Skeletal muscle tissue (tissue), 4 donors: Measurements from ENCODE around the gene FHIT. TPM values are rescaled to one million over a fixed set of nuclear protein-coding genes. Genes with fewer than 3 reads are reported as not detected.

Source experiments
- H3K27ac ChIP-seq: one replicate; pipeline ENCODE4 v1.7.0; 2013; ENCODE audit warnings: mild to moderate bottlenecking, low read depth, low read length, inconsistent platforms
- H3K27me3 ChIP-seq, 3 donors: one replicate each; pipeline ENCODE4 v1.7.0; 2013; ENCODE audit warnings: low read length in 3 of 3; ENCODE audit not compliant: control insufficient read depth in 3 of 3, insufficient read depth in 3 of 3
- H3K36me3 ChIP-seq, 3 donors: one replicate each; pipeline ENCODE4 v1.7.0; 2013; ENCODE audit warnings: low read length in 3 of 3; ENCODE audit not compliant: control insufficient read depth in 3 of 3, insufficient read depth in 3 of 3
- H3K4me1 ChIP-seq, 3 donors: one replicate each; pipeline ENCODE4 v1.7.0; 2013; ENCODE audit warnings: low read length in 3 of 3, mild to moderate bottlenecking in 3 of 3; ENCODE audit not compliant: control insufficient read depth in 3 of 3, insufficient read depth in 3 of 3
- H3K4me3 ChIP-seq, 3 donors: one replicate each; pipeline ENCODE4 v1.7.0; 2013; ENCODE audit warnings: low read length in 3 of 3
- H3K9ac ChIP-seq, 3 donors: one replicate each; pipeline ENCODE4 v1.7.0; 2013; ENCODE audit warnings: low read length in 3 of 3, mild to moderate bottlenecking in 3 of 3, moderate library complexity in 2 of 3, low read depth in 1 of 3
- H3K9me3 ChIP-seq, 3 donors: one replicate each; pipeline ENCODE4 v1.7.0; 2013; ENCODE audit warnings: low read length in 3 of 3; ENCODE audit not compliant: control insufficient read depth in 3 of 3
- total RNA-seq: library from RNA; depleted of rRNA; stranded (reverse); fragments of >200 nt; gene quantifications from one replicate; pipeline ENCODE4 v1.2.3, GENCODE V29; 2014
- donor health status: Osteomylitis.

FHIT gene
- total RNA-seq, 1 donor from 2014 or later: 4.2 TPM

DNA sequence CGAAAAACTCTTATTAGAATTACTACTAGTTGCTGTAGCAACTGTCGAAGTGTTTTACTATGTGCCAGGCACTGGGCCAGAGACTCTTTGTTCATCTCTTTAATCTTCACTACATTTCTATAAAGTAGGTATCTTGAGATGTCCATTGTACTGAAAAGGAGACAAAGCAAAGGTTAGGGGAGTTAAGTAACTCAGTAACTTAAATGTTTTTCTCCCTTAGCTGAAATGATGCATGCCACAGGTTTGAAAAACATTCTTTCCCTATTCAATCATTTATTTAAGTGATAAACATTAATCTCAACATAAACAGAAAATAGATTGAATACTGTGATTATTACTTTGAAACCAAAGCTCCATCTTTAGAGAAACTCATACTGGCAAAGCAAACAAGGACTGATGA lies 776.2 kb downstream of the FHIT start:
- Histone ChIP-seq H3K9me3 (no peaks in the 10 kb centered on the region), H3K27ac (no peak overlapping the region), H3K4me1 (no peaks in the 10 kb centered on the region), H3K27me3 (no peaks in the 10 kb centered on the region), H3K9ac (no peak overlapping the region), H3K4me3 (no peak overlapping the region), H3K36me3 (no peaks in the 10 kb centered on the region)

DNA sequence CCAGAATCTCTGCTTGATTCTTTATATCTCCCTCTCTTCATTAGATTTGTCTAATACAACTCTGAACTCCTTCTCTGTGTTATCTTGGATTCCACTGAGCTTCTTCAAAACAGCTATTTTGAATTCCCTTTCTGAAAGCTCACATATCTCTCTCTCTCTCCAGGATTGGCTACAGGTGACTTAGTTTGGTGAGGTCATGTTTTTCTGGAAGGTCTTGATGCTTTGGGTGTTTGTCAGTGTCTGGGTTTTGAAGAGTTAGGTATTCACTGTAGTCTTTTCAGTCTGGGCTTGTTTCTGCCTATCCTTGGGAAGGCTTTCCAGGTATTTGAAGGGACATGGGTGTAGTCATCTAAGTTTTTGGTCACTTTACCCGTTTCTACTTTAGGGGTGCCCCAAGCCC lies 781.8 kb downstream of the FHIT start:
- no peaks in the 10 kb centered on the region for H3K4me1 ChIP-seq
- H3K36me3 ChIP-seq: no peaks in the 10 kb centered on the region
- H3K9ac ChIP-seq: no peak overlapping the region
- H3K4me3 ChIP-seq: no peak overlapping the region
- no peak overlapping the region for H3K27ac ChIP-seq
- H3K27me3 ChIP-seq: no peaks in the 10 kb centered on the region
- H3K9me3 ChIP-seq: no peaks in the 10 kb centered on the region

DNA sequence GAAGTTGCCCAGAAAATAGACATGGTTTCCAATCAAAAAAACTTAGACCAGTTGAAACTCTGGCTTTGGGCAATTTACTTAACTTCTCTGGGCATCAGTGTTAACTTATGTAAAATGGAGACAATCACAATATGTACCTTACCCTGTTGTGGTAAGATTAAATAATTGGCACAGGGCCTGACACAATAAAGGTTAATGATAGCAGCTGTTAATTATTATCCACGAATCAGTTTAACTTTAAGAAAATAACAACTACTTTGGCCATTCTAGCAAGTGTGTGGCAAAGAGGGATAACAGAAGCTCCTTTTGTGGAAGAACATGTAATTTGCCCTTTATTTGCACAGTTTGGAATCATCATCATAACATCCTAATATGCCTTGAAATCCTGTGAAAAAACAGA lies 787.6 kb downstream of the FHIT start:
- Histone ChIP-seq H3K9ac (no peak overlapping the region), H3K4me1 (no peaks in the 10 kb centered on the region), H3K27me3 (no peaks in the 10 kb centered on the region), H3K9me3 (no peaks in the 10 kb centered on the region), H3K27ac (no peak overlapping the region), H3K36me3 (no peaks in the 10 kb centered on the region), H3K4me3 (no peak overlapping the region)

DNA sequence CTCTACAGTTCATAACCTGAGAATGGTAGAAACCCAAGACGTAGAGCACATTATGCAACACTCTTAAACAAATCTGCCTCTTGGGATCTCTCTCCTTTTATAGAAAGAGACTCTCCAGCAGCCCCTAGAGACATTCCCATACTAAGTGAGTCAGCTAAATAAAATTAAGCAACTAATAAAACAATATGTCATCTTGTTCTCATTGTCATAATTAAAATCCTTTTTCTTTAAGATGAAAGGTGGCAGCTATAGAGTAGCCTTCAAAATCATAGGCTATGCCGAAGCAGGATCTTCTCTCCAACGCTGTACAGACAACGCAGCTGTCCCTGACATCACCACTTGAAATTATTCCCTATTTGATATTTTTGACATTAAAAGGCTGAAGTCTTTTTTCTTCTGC lies 790.0 kb downstream of the FHIT start:
- no peak overlapping the region for H3K27ac ChIP-seq
- no peak overlapping the region for H3K9ac ChIP-seq
- no peaks in the 10 kb centered on the region for H3K9me3 ChIP-seq
- H3K27me3 ChIP-seq: no peaks in the 10 kb centered on the region
- H3K36me3 ChIP-seq: no peaks in the 10 kb centered on the region
- H3K4me3 ChIP-seq: no peak overlapping the region
- H3K4me1 ChIP-seq: no peaks in the 10 kb centered on the region

DNA sequence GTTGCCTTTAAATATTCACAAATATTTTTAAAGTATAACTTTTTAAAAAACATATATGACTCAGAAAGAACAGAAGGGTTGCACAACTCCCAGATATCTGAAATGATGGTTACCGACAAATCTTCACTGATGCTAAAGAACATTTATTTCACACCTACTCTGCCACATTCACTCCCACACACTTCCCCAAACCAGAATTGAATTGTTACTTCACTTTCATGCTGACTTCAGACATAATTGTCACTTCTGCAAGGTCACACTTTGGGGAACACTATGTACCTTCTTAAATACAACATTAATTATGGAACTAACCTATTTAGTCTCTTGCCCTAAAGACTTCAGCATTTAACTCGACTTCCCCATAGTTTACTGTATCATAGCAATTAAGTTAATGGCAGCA lies 795.1 kb downstream of the FHIT start:
- H3K9me3 ChIP-seq: no peaks in the 10 kb centered on the region
- H3K9ac ChIP-seq: no peak overlapping the region
- no peaks in the 10 kb centered on the region for H3K27me3 ChIP-seq
- no peaks in the 10 kb centered on the region for H3K4me1 ChIP-seq
- no peak overlapping the region for H3K4me3 ChIP-seq
- no peaks in the 10 kb centered on the region for H3K36me3 ChIP-seq
- H3K27ac ChIP-seq: no peak overlapping the region

DNA sequence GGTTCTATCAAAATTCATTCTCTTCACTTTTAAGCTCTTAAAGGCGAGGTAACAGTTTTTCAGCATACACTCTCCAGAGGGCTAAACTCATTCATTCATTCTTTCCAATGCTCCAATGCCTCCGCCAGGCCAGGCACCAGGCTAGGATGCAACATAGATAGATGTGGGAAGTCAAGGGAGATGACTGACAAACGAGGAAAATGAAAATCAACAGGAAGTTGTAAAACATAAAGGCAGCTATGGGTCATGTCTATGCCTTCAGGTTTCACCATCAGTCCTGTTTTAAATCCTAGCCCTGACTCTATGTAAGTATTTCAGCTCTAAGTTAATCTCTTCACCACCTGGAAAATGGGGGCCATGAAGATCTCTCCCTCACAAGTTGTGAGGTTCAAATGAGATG lies 797.9 kb downstream of the FHIT start:
- Histone ChIP-seq H3K27me3 (no peaks in the 10 kb centered on the region), H3K36me3 (no peaks in the 10 kb centered on the region), H3K9me3 (no peaks in the 10 kb centered on the region), H3K4me1 (no peaks in the 10 kb centered on the region), H3K9ac (no peak overlapping the region), H3K4me3 (no peak overlapping the region), H3K27ac (no peak overlapping the region)

DNA sequence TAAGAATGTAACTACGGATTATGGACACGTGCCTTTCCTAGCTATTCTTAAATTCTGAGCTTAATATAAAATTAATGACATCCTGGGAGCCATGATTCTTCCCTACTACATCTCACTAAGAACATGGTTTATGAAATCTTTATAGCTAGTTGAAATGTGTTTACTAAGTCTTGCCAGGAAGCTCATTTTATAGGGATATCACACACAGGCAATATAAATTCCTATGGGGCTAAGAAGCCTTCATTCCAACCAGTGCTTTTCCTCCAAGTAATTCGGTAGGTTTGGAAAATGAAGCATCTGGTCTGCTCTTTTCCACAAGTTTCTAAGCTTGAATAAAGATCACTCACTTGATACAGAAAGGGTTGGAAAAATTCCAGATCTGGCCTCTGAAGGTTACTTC lies 802.6 kb downstream of the FHIT start:
- Histone ChIP-seq H3K27me3 (no peaks in the 10 kb centered on the region), H3K27ac (no peak overlapping the region), H3K9me3 (no peaks in the 10 kb centered on the region), H3K4me3 (no peak overlapping the region), H3K36me3 (no peaks in the 10 kb centered on the region), H3K9ac (no peak overlapping the region), H3K4me1 (no peaks in the 10 kb centered on the region)

DNA sequence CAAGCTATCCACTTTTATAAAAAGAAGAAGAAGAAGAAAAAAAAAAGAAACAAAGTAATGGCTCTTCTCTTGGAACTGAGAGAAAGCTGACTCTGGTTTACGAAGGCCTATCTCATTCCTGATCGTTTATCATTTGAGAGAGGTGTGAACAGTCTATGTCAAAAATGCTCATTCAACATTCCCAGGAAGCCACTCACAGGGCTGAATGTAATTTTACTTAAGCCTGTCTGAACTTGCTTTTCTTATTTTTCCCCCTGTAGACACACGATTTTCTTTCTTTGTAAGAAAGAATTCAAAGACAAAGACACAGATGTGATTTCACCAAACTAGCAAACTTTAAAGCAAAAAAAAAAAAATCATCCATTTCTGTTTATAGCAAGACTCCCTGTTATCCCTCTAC lies 805.8 kb downstream of the FHIT start:
- Histone ChIP-seq H3K27me3 (no peaks in the 10 kb centered on the region), H3K4me3 (no peak overlapping the region), H3K9me3 (no peaks in the 10 kb centered on the region), H3K4me1 (no peaks in the 10 kb centered on the region), H3K27ac (no peak overlapping the region), H3K36me3 (no peaks in the 10 kb centered on the region), H3K9ac (no peak overlapping the region)

DNA sequence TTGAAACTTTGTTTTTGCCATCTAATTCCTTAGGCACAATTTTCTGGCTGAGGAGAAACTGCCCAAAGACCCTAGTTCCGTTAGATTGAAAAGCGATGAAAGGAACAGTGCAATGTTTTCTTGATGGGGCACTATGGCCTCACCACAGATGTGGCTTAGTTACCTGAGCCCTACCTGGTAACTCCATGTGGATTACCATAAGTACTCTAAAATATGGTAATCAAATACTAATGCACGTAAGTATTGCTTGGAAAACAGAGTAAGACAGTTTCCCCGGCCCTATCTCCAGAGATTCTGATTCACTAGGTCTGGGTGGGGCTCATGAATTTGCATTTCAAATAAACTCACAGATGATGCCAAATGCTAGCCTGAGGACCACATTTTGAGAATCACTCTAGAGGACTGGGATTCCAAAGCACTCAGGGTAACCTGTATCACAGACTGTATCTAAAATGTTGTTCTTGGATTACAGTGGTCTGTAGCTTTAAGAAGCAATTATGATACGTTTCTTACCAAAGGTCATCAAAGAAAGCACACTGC lies 806.3 kb downstream of the FHIT start:
- Histone ChIP-seq H3K36me3 (no peaks in the 10 kb centered on the region), H3K9ac (no peak overlapping the region), H3K27ac (no peak overlapping the region), H3K4me3 (no peak overlapping the region), H3K27me3 (no peaks in the 10 kb centered on the region), H3K9me3 (no peaks in the 10 kb centered on the region), H3K4me1 (no peaks in the 10 kb centered on the region)

DNA sequence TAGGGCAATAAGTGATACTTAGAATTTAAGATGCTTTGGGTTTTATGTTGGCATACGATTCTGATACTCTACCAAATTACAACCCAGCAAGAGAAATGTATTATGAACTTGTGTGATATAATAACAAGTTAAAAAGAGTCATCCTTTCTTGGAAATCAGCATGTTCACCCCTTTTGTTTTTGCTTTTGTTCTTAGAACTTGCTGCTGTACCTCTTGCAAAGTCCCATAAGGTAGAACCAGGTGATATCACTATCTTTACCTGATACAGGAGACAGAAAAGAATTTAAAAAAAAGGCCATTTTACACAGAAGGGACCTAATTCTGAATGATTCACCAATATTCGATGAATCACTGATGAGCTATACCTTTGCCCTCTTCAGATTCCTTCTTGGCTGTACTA lies 810.4 kb downstream of the FHIT start:
- no peak overlapping the region for H3K4me3 ChIP-seq
- H3K9me3 ChIP-seq: no peaks in the 10 kb centered on the region
- no peak overlapping the region for H3K9ac ChIP-seq
- no peaks in the 10 kb centered on the region for H3K36me3 ChIP-seq
- H3K27ac ChIP-seq: no peak overlapping the region
- no peaks in the 10 kb centered on the region for H3K4me1 ChIP-seq
- no peaks in the 10 kb centered on the region for H3K27me3 ChIP-seq
